HG03432 (cell line): Measurements from ENCODE around the gene PDE11A.
A peak's percentile ranks its signal among the peaks of the same experiment; 100 is the strongest.

ENCODE experiments used
- ATAC-seq: cut with Tn5 transposase; IDR thresholded peaks from one replicate; pipeline ENCODE4 v1.9.1; 2021; ENCODE audit warnings: mild to moderate bottlenecking, moderate library complexity; ENCODE audit not compliant: unreplicated experiment

PDE11A gene

DNA sequence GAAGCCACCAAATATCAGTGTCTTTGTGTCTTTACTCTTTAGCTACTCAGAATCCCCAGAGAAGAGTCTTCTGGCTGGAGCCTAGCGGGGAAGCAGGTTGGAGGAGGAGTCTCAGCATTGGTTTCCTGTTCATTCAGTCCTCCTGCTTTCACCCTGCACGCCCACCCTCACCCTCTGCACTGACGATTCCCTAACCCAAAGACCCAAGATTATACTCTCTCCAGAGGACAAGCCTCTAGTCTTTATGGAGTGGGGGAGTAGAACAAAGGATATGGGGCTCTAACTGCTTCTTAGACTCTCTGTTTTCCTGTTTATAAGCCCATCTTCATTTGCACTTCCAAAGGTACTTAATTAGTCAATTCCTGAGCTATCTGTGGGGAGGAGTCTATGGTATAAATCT lies 341.2 kb downstream of the PDE11A start:
- no peak for ATAC-seq

DNA sequence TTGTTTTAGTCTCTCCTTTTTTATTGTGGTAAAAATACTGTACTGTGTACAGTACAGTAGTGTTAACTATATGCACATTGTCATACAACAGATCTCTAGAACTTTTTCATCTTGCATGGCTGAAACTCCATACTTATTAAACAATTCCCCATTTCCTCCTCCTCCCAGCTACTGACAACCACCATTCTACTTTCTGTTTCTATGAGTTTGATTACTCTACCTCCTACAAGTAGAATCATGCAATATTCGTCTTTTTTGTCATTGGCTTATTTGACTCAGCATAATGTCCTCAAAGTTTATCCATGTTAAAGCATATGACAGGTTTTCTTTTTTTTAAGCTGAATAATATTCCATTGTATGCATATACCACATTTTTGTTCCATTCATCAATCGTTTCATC lies 341.8 kb downstream of the PDE11A start:
- ATAC-seq: no peak

DNA sequence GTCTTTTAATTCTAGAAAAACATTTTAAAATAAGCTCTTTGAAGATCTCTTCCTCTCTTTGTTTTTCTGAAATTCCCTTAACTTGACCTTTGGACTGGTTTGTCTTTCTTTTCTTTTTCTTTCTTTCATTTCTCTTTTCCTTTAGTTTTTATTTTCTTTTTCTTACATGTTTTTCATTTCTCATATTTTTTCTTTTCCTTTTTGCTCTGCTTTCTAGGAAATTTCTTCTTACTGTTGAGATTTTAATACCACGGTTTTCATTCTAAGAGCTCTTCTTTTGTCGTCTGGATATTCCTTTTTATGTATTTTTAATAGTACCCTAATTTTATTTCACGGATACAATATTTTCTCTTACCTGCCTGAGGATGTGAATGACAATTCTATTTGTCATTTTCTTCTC lies 342.2 kb downstream of the PDE11A start:
- no peak for ATAC-seq

DNA sequence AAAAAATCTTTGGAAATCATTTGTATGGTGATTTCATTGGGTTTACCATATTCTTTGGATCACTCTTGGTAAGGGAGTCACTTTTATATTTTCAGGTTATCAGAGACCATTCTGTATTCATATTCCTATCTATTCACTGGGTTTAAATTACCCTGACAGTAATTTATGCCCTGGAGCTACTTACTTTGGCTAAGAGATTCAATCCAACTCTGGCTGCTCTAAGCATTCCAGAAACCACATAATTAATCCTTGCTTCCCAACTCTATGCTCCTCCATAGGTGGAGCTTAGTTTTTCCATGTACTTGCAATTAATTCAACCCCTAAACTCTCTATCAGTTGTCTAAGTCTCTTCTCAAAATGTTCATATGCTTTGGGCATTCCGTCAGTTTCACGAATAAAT lies 343.7 kb downstream of the PDE11A start:
- no peak for ATAC-seq

GRCh38 chr2:177728399-177728765 lies 344.2 kb downstream of the PDE11A start:
- no peak for ATAC-seq

DNA sequence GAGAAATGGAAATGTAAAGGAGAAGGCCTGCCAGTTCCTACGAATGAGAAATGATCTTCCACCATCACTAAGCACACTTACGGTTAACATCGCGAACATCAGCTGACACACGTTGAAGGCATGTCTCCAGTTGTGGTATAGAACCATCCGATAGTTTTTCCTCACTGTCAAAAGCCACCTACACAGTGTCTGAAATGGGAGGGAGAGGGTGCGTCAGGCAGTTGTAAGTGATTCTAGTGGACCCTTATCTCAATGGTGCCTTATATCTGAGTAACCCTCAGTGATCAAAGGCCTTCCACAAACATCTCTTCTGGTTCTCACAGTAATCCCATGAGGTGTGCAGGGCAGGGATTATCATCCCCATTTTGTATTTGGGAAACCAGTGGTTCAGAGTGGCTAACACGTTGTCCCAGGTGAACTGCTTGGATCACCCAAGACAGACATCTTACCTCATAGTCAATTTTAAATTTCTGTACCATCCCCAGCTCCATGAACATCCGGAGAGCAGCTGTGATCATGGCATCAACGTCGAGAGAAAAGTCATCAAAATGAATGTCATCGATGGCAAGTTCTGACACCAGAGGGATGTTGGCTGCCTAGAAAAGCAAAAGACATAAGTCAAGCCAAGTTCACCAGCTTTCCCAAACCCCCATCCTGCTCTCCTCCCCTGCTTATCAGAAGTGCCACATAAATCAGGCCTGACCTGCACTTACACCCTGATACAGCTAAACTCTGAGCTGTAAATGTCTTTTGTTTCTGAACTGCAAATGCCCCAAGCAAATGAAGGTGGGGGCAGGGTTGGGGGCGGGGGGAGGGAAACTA lies 344.8 kb downstream of the PDE11A start:
- no peak for ATAC-seq

DNA sequence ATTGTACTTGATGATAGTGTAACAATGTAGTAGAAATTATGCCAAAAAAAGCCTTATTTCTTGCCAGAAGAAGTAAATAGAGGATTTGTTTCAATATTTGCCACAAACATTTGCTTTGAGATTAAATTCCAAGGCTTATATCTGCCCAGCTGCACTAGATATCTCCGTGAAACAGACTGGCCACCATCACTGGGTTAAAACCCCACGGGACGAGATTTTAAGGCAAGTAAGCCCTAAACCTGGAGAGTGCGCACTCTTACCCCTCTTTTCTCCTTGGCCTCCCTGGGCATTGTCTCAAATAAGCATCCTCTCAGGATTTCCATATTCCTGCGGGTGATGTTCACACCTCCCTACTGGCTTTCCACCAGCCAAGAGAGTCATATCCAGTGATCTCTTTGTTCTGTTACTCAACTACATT lies 345.6 kb downstream of the PDE11A start:
- ATAC-seq: no peak

- peak; percentile 67 for ATAC-seq
Observed at GRCh38 chr2:177724398-177725287, 347.9 kb downstream of the PDE11A start.

- no peak for ATAC-seq
Observed at GRCh38 chr2:177723235-177723634, 349.3 kb downstream of the PDE11A start.

GRCh38 chr2:177721818-177722567 lies 350.6 kb downstream of the PDE11A start:
- ATAC-seq: no peak

DNA sequence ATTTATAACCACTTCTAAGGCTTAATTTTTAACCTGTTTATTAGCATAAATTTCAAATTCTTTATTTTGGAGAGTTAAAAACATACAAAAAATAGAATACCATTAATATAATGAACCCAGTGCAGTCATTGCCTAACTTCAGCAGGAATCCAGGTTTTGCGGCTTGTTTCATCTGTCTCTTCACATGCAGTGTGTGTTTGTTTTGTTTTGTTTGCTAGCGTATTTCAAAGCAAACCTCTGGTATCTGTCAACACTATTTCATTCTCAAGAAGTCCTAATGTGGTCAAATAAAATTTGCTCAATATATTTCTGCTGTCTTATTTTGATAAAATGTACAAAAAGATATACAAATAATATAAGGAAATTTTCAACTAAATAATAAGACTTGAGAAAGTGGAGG lies 351.5 kb downstream of the PDE11A start:
- ATAC-seq: no peak

GRCh38 chr2:177717831-177718618 lies 354.6 kb downstream of the PDE11A start:
- no peak for ATAC-seq

GRCh38 chr2:177716484-177716883 lies 356.1 kb downstream of the PDE11A start:
- no peak for ATAC-seq

DNA sequence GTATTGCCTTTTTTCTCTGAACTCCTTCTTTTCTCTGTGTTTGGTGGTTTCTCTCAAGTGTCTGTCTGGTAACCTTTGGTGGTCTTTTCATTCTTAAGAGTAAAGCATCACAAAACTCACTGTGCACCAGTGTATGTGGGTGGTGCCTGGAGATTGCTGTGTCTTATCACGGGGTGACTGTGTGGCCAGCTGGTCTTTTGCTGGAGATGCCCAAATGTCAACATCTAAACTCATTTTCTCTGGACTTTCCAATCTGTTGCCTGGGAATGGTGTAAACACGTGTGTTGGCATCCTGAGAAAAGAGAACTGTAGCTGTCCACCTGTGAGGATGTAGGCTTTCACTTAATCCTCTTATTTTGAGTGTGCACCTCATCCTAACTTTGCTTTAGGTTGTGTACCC lies 356.8 kb downstream of the PDE11A start:
- ATAC-seq: no peak

DNA sequence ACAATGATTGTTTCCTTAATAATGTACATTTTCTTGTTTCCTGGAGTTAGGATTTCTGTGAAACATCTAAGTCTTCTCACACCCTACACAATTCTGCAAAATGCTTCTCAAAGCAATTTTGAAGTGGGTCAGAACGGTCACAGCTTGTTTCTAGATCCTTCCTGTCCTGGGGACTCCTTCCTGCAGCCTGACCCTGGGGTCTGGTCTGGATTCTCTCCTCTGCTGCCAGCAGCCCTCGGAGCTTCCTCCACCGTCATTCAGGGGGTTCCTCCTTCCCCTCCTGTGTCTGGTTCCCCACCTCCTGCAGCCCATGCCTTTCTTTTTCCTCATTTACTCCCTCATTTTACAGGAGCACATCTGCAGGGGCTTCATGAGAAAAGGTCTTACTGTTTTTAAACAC lies 357.9 kb downstream of the PDE11A start:
- ATAC-seq: no peak

DNA sequence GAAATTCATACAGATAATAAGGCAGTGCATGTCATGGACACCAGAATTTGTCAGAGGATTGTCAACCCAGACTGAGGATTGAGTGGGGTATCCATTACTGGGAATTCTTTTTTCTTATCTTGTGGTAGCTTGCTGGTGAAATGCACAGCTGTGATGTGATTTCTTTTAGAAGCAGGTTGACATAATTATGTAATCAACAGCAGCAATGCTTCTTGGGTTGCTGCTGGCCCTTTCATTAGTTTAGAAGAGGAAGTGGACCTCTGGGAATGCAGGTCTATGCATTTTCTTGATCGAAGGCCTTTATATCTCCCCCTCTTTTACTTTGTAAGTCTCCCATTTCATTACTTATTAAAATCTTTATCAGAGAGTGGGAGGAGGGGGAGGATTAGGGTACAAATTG lies 360.1 kb downstream of the PDE11A start:
- no peak for ATAC-seq

GRCh38 chr2:177711483-177712265 lies 360.9 kb downstream of the PDE11A start:
- no peak for ATAC-seq

DNA sequence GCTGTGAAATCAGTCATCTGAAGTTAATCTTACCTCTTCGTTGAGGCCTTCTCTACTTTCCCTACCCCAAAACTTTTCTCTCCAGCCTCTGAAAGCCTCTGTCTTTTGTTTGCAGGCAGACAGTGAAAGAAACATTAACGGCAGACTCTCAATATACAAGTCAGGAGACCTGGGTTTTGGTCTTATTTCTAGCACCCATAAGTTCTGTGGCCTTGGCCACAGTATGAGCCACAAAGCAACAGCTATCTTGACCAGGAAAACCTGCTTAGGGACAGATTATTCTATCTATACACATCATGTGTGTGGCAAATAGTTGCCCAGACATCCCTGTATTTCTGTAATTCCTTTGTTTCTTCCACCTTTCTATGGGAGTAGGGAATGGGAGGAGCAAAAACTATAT lies 361.7 kb downstream of the PDE11A start:
- no peak for ATAC-seq

- ATAC-seq: no peak
Observed at GRCh38 chr2:177709986-177710401, 362.6 kb downstream of the PDE11A start.
